ENCODE measurements around the gene CPT1A.

- TF ChIP-seq CTCF (IDR thresholded peaks at IDR 0.05): no peak
- TF ChIP-seq EP300 (IDR thresholded peaks at IDR 0.05; ENCODE audit: borderline replicate concordance in 1 of 2, low read depth in 1 of 2, low read length in 1 of 2): no peak
- TF ChIP-seq POLR2AphosphoS5 (IDR thresholded peaks at IDR 0.05; ENCODE audit: low read depth, low read length): no peak
- TF ChIP-seq YY1 (IDR thresholded peaks at IDR 0.05; ENCODE audit: low read depth): no peak
- TF ChIP-seq GATA2 (CRISPR knock-in tag; IDR thresholded peaks at IDR 0.05): no peak
- TF ChIP-seq FOXM1 (IDR thresholded peaks at IDR 0.05; ENCODE audit: low read depth): no peak
- no peak for TF ChIP-seq CHD2 (IDR thresholded peaks at IDR 0.05; ENCODE audit: low read length, partially characterized antibody)
- no peak for TF ChIP-seq EZH2phosphoT487 (IDR thresholded peaks at IDR 0.05; ENCODE audit: borderline replicate concordance, low read depth)
- TF ChIP-seq GABPA (IDR thresholded peaks at IDR 0.05; ENCODE audit: low read depth): no peak
- TF ChIP-seq SIN3A (IDR thresholded peaks at IDR 0.05; ENCODE audit: borderline replicate concordance, low read depth, low read length): no peak
- no peak for TF ChIP-seq USF1 (IDR thresholded peaks at IDR 0.05; ENCODE audit: borderline replicate concordance, low read depth)
- TF ChIP-seq TCF12 (IDR thresholded peaks at IDR 0.05): no peak
These were observed at the start of gene CPT1A for GRCh38 chr11:68841718-68842426.

Measured in SK-N-SH (cell line).